Measurements from ENCODE around the gene GARIN6. TPM values are rescaled to one million over a fixed set of nuclear protein-coding genes. Genes with fewer than 3 reads are reported as not detected.

GARIN6 gene
- total RNA-seq, 1 donor from 2014 or later, result not detected

GRCh38 chr12:99658671-99659349 is 11.3 kb downstream of the GARIN6 start:
- no peaks in the 10 kb centered on the region for H3K27me3 Mint-ChIP-seq
- H3K9me3 Mint-ChIP-seq, result no peaks in the 10 kb centered on the region
- intact Hi-C loops (cut with micrococcal nuclease), result no loop called here
- no peak overlapping the region for H3K27ac Mint-ChIP-seq
- DNase-seq, result no peak
- no peaks in the 10 kb centered on the region for H3K4me1 Mint-ChIP-seq
- H3K36me3 Mint-ChIP-seq (ENCODE audit: low read depth), result no peaks in the 10 kb centered on the region
- H3K4me3 Mint-ChIP-seq, result no peak overlapping the region

GRCh38 chr12:99670635-99671034 is 23.1 kb downstream of the GARIN6 start:
- no peak for DNase-seq
- Mint-ChIP-seq H3K4me3 (no peak overlapping the region), H3K27me3 (no peaks in the 10 kb centered on the region), H3K9me3 (no peaks in the 10 kb centered on the region), H3K36me3 (ENCODE audit: low read depth) (no peaks in the 10 kb centered on the region), H3K27ac (no peak overlapping the region), H3K4me1 (no peaks in the 10 kb centered on the region)
- intact Hi-C loops (cut with micrococcal nuclease), result no loop called here

GRCh38 chr12:99680276-99680675 is 32.7 kb downstream of the GARIN6 start:
- Mint-ChIP-seq H3K27me3 (no peaks in the 10 kb centered on the region), H3K36me3 (ENCODE audit: low read depth) (no peaks in the 10 kb centered on the region), H3K4me1 (no peaks in the 10 kb centered on the region), H3K27ac (no peak overlapping the region), H3K9me3 (no peaks in the 10 kb centered on the region), H3K4me3 (no peak overlapping the region)
- intact Hi-C loops (cut with micrococcal nuclease), result no loop called here
- DNase-seq, result no peak

GRCh38 chr12:99686142-99686541 is 38.6 kb downstream of the GARIN6 start:
- Mint-ChIP-seq H3K4me3 (no peak overlapping the region), H3K27ac (no peak overlapping the region), H3K27me3 (no peaks in the 10 kb centered on the region), H3K36me3 (ENCODE audit: low read depth) (no peaks in the 10 kb centered on the region), H3K9me3 (no peaks in the 10 kb centered on the region), H3K4me1 (no peaks in the 10 kb centered on the region)
- DNase-seq, result no peak
- intact Hi-C loops (cut with micrococcal nuclease), result no loop called here

DNA sequence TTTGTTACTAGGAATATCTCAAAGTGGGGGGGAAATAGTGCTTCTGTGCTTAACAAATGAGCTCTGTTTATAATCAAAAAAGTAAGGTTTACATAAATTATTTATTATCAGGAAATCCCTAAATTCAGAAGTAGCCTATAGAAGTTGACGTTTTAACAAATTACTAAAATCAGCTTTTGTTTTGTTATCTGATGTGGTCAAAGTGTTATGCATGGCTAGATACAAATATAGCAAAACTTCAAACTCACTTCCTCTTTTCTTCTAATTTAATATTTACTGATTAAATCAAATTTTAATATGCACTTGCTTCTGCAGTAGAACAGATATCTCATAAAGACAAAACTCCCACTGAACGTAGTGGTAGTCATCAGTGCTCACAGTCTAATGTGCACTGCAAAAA is 47.5 kb downstream of the GARIN6 start:
- Mint-ChIP-seq H3K27me3 (no peaks in the 10 kb centered on the region), H3K36me3 (ENCODE audit: low read depth) (no peaks in the 10 kb centered on the region), H3K27ac (no peak overlapping the region), H3K4me3 (no peak overlapping the region), H3K9me3 (no peaks in the 10 kb centered on the region), H3K4me1 (no peaks in the 10 kb centered on the region)
- intact Hi-C loops (cut with micrococcal nuclease), result no loop called here
- DNase-seq, result no peak
